ENCODE results near the gene RALBP1.
A peak's percentile ranks its signal among the peaks of the same experiment; 100 is the strongest.
"Not testable (repeated sequence)": the region's sequence is repeated elsewhere in the genome, so short reads cannot be mapped to it uniquely, and the experiment has no call there.

The RALBP1 gene

GRCh38 chr18:9466846-9467245 lies 8.5 kb upstream of the RALBP1 start:
- TF ChIP-seq MAX (IDR thresholded peaks at IDR 0.05; ENCODE audit: low read depth, low read length), result no peak
- no peak for TF ChIP-seq CTCF (IDR thresholded peaks at IDR 0.05; ENCODE audit: low read depth, low read length)
- TF ChIP-seq POLR2A (IDR thresholded peaks at IDR 0.05; ENCODE audit: extremely low read depth, insufficient read length), result no peak
- TF ChIP-seq MYC (IDR thresholded peaks at IDR 0.05; ENCODE audit: low read depth, low read length), result no peak
- H3K4me3 ChIP-seq (ENCODE audit: low read depth, low read length), result no peak overlapping the region
- DNase-seq (ENCODE audit: low read depth), result no peak

- no peak overlapping the region for H3K4me3 ChIP-seq (ENCODE audit: low read depth, low read length)
- no peak for DNase-seq (ENCODE audit: low read depth)
- TF ChIP-seq CTCF (IDR thresholded peaks at IDR 0.05; ENCODE audit: low read depth, low read length) (no peak), MYC (IDR thresholded peaks at IDR 0.05; ENCODE audit: low read depth, low read length) (no peak), MAX (IDR thresholded peaks at IDR 0.05; ENCODE audit: low read depth, low read length) (no peak), POLR2A (IDR thresholded peaks at IDR 0.05; ENCODE audit: extremely low read depth, insufficient read length) (no peak)
These were observed 6.3 kb upstream of the RALBP1 start for GRCh38 chr18:9468998-9469397.

- H3K4me3 ChIP-seq (ENCODE audit: low read depth, low read length), result no peak overlapping the region
- DNase-seq (ENCODE audit: low read depth), result no peak
- TF ChIP-seq POLR2A (IDR thresholded peaks at IDR 0.05; ENCODE audit: extremely low read depth, insufficient read length) (no peak), CTCF (IDR thresholded peaks at IDR 0.05; ENCODE audit: low read depth, low read length) (no peak), MAX (IDR thresholded peaks at IDR 0.05; ENCODE audit: low read depth, low read length) (no peak), MYC (IDR thresholded peaks at IDR 0.05; ENCODE audit: low read depth, low read length) (no peak)
These were observed 5.6 kb upstream of the RALBP1 start for GRCh38 chr18:9469685-9470084.

GRCh38 chr18:9474108-9474982 lies 968 bp upstream of the RALBP1 start:
- no peak for DNase-seq (ENCODE audit: low read depth)
- TF ChIP-seq MYC (IDR thresholded peaks at IDR 0.05; ENCODE audit: low read depth, low read length) (no peak), CTCF (IDR thresholded peaks at IDR 0.05; ENCODE audit: low read depth, low read length) (no peak), MAX (IDR thresholded peaks at IDR 0.05; ENCODE audit: low read depth, low read length) (no peak), POLR2A (IDR thresholded peaks at IDR 0.05; ENCODE audit: extremely low read depth, insufficient read length) (no peak)
- peak overlapping the region; percentile 60 for H3K4me3 ChIP-seq (ENCODE audit: low read depth, low read length)

GRCh38 chr18:9475643-9476591 lies 604 bp downstream of the RALBP1 start:
- TF ChIP-seq MAX (IDR thresholded peaks at IDR 0.05; ENCODE audit: low read depth, low read length) (no peak), CTCF (IDR thresholded peaks at IDR 0.05; ENCODE audit: low read depth, low read length) (no peak), MYC (IDR thresholded peaks at IDR 0.05; ENCODE audit: low read depth, low read length) (no peak; the same call in 1 of the 2 replicates), POLR2A (IDR thresholded peaks at IDR 0.05; ENCODE audit: extremely low read depth, insufficient read length) (peak; percentile 10)

GRCh38 chr18:9476949-9477348 lies 1.6 kb downstream of the RALBP1 start:
- DNase-seq (ENCODE audit: low read depth), result not testable (repeated sequence)
- H3K4me3 ChIP-seq (ENCODE audit: low read depth, low read length), result peak overlapping the region; percentile 96

More at GRCh38 chr18:9475643-9476591, 604 bp downstream of the RALBP1 start:
- peak overlapping the region; percentile 96 for H3K4me3 ChIP-seq (ENCODE audit: low read depth, low read length)
- DNase-seq (ENCODE audit: low read depth), result peak; percentile 82
